Body of pancreas (tissue), 4 donors: Measurements from ENCODE around the gene QRICH1. TPM values are rescaled to one million over a fixed set of nuclear protein-coding genes. Genes with fewer than 3 reads are reported as not detected.

Source experiments
- ATAC-seq: fragments of 150-250 bp; one replicate; pipeline ENCODE4 v1.9.1; 2016
- DNase-seq, 4 donors: peaks; one replicate each; pipeline ENCODE4 v3.0.0-alpha.2; 2019
- H3K27ac ChIP-seq, 4 donors: fragments of 200-600 bp; sonication (generic); 1 replicate in 3 of 4; 2 replicates in 1 of 4; pipeline versions ENCODE4 v1.5.1 to v1.6.1; 2016 to 2019; ENCODE audit warnings: mild to moderate bottlenecking in 1 of 4, mixed read lengths in 1 of 4, moderate library complexity in 1 of 4
- H3K27me3 ChIP-seq, 2 donors: fragments of 200-600 bp; sonication (generic); one replicate each; pipeline ENCODE4 v1.6.0; 2016; ENCODE audit warnings: mild to moderate bottlenecking in 1 of 2
- H3K36me3 ChIP-seq, 2 donors: fragments of 200-600 bp; sonication (generic); replicated peaks in 1 of 2; 2 replicates each; pipeline ENCODE4 v1.5.1; 2016; ENCODE audit warnings: low read depth in 2 of 2; ENCODE audit not compliant: insufficient read depth in 1 of 2
- H3K4me1 ChIP-seq: fragments of 200-600 bp; sonication (generic); one replicate; pipeline ENCODE4 v1.6.0; 2016
- H3K4me3 ChIP-seq, 2 donors: fragments of 200-600 bp; sonication (generic); 1 replicate in 1 of 2; 2 replicates in 1 of 2; pipeline ENCODE4 v1.5.1; 2016 to 2019
- H3K9me3 ChIP-seq, 3 donors: fragments of 200-600 bp; sonication (generic); 1 replicate in 2 of 3; 2 replicates in 1 of 3; pipeline ENCODE4 v1.5.1; 2016
- CTCF ChIP-seq, 7 experiments: fragments of 450-650 bp in 4 of 7; fragments of 200-600 bp in 3 of 7; sonication (generic) in 3 of 7; IDR thresholded peaks; one replicate each; pipeline ENCODE4 v1.5.1; 2016 to 2019; ENCODE audit warnings: antibody characterized with exemption in 7 of 7
- POLR2A ChIP-seq, 3 donors: fragments of 450-650 bp; IDR thresholded peaks; one replicate each; pipeline ENCODE4 v1.6.1; 2016; ENCODE audit warnings: antibody characterized with exemption in 3 of 3, mild to moderate bottlenecking in 2 of 3
- WGBS, 2 donors: methylation state at CpG; one replicate each; pipeline ENCODE4 v1.1.5; 2017; 5-methylcytosine and 5-hydroxymethylcytosine counted together
- intact Hi-C: fragments of 100-400 bp; cut with DNase I; formaldehyde crosslinking; loops from one replicate; pipeline ENCODE4 v1.15.1; 2023
- total RNA-seq, 2 donors: library from RNA; depleted of rRNA; stranded (reverse); fragments of >200 nt; gene quantifications; one replicate each; pipeline ENCODE4 v1.1.0, GENCODE V29; 2016

The QRICH1 gene
- total RNA-seq, 2 donors from 2014 or later, result 63.6 to 67.9 TPM

- ATAC-seq (no peak), DNase-seq (peak in 1 of 4 donors; percentile 43)
- intact Hi-C loops, result no loop called here
- Histone ChIP-seq H3K36me3 (no peaks in the 10 kb centered on the region), H3K27ac (no peak overlapping the region), H3K4me1 (peaks cover 21% of the 10 kb centered on the region), H3K4me3 (no peak overlapping the region), H3K27me3 (no peaks in the 10 kb centered on the region), H3K9me3 (no peaks in the 10 kb centered on the region)
- WGBS, 2 donors, result 63 to 84% methylated on average over 2 to 15 of the region's 16 CpGs
- no peak for TF ChIP-seq POLR2A (IDR thresholded peaks at IDR 0.05)
Observed at GRCh38 chr3:49004352-49005302, 89.2 kb downstream of the QRICH1 start.

- no peak overlapping the region for H3K4me3 ChIP-seq
- H3K9me3 ChIP-seq, result no peaks in the 10 kb centered on the region
- peaks cover 3% of the 10 kb centered on the region for H3K4me1 ChIP-seq
- intact Hi-C loops, result no loop called here
- no peaks in the 10 kb centered on the region for H3K36me3 ChIP-seq
- H3K27ac ChIP-seq, result no peak overlapping the region
- WGBS, 2 donors, result 80 to 94% methylated on average over 2 to 6 of the region's 6 CpGs
- TF ChIP-seq CTCF (IDR thresholded peaks at IDR 0.05) (no peak), POLR2A (IDR thresholded peaks at IDR 0.05) (no peak)
- H3K27me3 ChIP-seq, result no peaks in the 10 kb centered on the region
- ATAC-seq (no peak), DNase-seq (no peak)
Observed at GRCh38 chr3:49001155-49001554, 92.7 kb downstream of the QRICH1 start.

- no peak for ATAC-seq
- Histone ChIP-seq H3K27me3 (no peaks in the 10 kb centered on the region), H3K9me3 (no peaks in the 10 kb centered on the region), H3K4me3 (no peak overlapping the region), H3K4me1 (no peaks in the 10 kb centered on the region), H3K27ac (peak overlapping the region in 1 of 4 donors; percentile 12), H3K36me3 (no peaks in the 10 kb centered on the region)
- 75 to 76% methylated on average over 5 to 8 of the region's 8 CpGs for WGBS, 2 donors
- TF ChIP-seq POLR2A (IDR thresholded peaks at IDR 0.05) (no peak), CTCF (IDR thresholded peaks at IDR 0.05) (no peak)
- intact Hi-C loops, result no loop called here
- DNase-seq, result no peak
Observed at GRCh38 chr3:48999085-48999858, 94.6 kb downstream of the QRICH1 start.

- TF ChIP-seq POLR2A (IDR thresholded peaks at IDR 0.05) (no peak), CTCF (IDR thresholded peaks at IDR 0.05) (no peak)
- Histone ChIP-seq H3K9me3 (no peaks in the 10 kb centered on the region), H3K27me3 (no peaks in the 10 kb centered on the region), H3K27ac (peak overlapping the region in 1 of 4 donors; percentile 12), H3K36me3 (no peaks in the 10 kb centered on the region), H3K4me3 (no peak overlapping the region), H3K4me1 (no peaks in the 10 kb centered on the region)
- 82 to 87% methylated on average over 13 to 20 of the region's 20 CpGs for WGBS, 2 donors
- ATAC-seq (peak; percentile 19), DNase-seq (peak in 2 of 4 donors; percentile 40 to 42)
- intact Hi-C loops, result no loop called here
Observed at GRCh38 chr3:48997714-48998637, 95.9 kb downstream of the QRICH1 start.
